ENCODE results near the gene GFRA4.

The GFRA4 gene

GRCh38 chr20:3614466-3614865, 48.7 kb downstream of the GFRA4 start:
- DNase-seq = no peak

- no peak for DNase-seq
Observed at GRCh38 chr20:3613821-3614440, 49.3 kb downstream of the GFRA4 start.

GRCh38 chr20:3612795-3613572, 50.2 kb downstream of the GFRA4 start:
- DNase-seq = no peak

- no peak for DNase-seq
Observed at GRCh38 chr20:3611901-3612300, 51.3 kb downstream of the GFRA4 start.
